Body of pancreas (tissue), 4 donors: ENCODE measurements around the gene SDHAF2. TPM values are rescaled to one million over a fixed set of nuclear protein-coding genes. Genes with fewer than 3 reads are reported as not detected.

Source experiments
- ATAC-seq: fragments of 150-250 bp; one replicate; pipeline ENCODE4 v1.9.1; 2016
- DNase-seq, 4 donors: peaks; one replicate each; pipeline ENCODE4 v3.0.0-alpha.2; 2019
- H3K27ac ChIP-seq, 4 donors: fragments of 200-600 bp; sonication (generic); 1 replicate in 3 of 4; 2 replicates in 1 of 4; pipeline versions ENCODE4 v1.5.1 to v1.6.1; 2016 to 2019; ENCODE audit warnings: mild to moderate bottlenecking in 1 of 4, mixed read lengths in 1 of 4, moderate library complexity in 1 of 4
- H3K27me3 ChIP-seq, 2 donors: fragments of 200-600 bp; sonication (generic); one replicate each; pipeline ENCODE4 v1.6.0; 2016; ENCODE audit warnings: mild to moderate bottlenecking in 1 of 2
- H3K36me3 ChIP-seq, 2 donors: fragments of 200-600 bp; sonication (generic); replicated peaks in 1 of 2; 2 replicates each; pipeline ENCODE4 v1.5.1; 2016; ENCODE audit warnings: low read depth in 2 of 2; ENCODE audit not compliant: insufficient read depth in 1 of 2
- H3K4me1 ChIP-seq: fragments of 200-600 bp; sonication (generic); one replicate; pipeline ENCODE4 v1.6.0; 2016
- H3K4me3 ChIP-seq, 2 donors: fragments of 200-600 bp; sonication (generic); 1 replicate in 1 of 2; 2 replicates in 1 of 2; pipeline ENCODE4 v1.5.1; 2016 to 2019
- H3K9me3 ChIP-seq, 3 donors: fragments of 200-600 bp; sonication (generic); 1 replicate in 2 of 3; 2 replicates in 1 of 3; pipeline ENCODE4 v1.5.1; 2016
- POLR2A ChIP-seq, 3 donors: fragments of 450-650 bp; IDR thresholded peaks; one replicate each; pipeline ENCODE4 v1.6.1; 2016; ENCODE audit warnings: antibody characterized with exemption in 3 of 3, mild to moderate bottlenecking in 2 of 3
- WGBS, 2 donors: methylation state at CpG; one replicate each; pipeline ENCODE4 v1.1.5; 2017; 5-methylcytosine and 5-hydroxymethylcytosine counted together
- intact Hi-C: fragments of 100-400 bp; cut with DNase I; formaldehyde crosslinking; loops from one replicate; pipeline ENCODE4 v1.15.1; 2023
- total RNA-seq, 2 donors: library from RNA; depleted of rRNA; stranded (reverse); fragments of >200 nt; gene quantifications; one replicate each; pipeline ENCODE4 v1.1.0, GENCODE V29; 2016
- TF ChIP-seq, protein P1 (sequence below), 7 experiments: fragments of 450-650 bp in 4 of 7; fragments of 200-600 bp in 3 of 7; sonication (generic) in 3 of 7; IDR thresholded peaks; one replicate each; pipeline ENCODE4 v1.5.1; 2016 to 2019; ENCODE audit warnings: antibody characterized with exemption in 7 of 7

The SDHAF2 gene
- total RNA-seq, 2 donors from 2014 or later: 25.2 to 28.0 TPM

DNA sequence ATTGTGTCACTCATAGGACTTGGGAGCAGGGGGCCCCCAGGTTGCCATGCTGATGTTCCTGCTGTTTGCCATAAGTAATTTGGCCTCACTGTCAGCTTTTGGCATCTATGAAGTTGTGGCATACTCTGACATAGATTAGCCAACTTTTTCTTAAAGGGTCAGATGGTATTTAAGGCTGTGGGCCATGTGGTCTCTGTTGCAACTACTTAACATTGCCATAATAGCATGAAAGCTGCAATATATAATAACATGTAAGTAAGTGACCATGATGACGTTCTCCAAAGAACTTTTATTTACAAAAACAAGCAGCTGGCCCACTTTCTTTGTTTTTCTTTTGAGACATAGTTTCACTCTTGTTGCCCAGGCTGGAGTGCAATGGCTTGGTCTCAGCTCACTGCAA, 39.8 kb upstream of the SDHAF2 start:
- 57 to 63% methylated on average over 1 of the region's 1 CpG for WGBS, 2 donors
- TF ChIP-seq, protein P1, sequence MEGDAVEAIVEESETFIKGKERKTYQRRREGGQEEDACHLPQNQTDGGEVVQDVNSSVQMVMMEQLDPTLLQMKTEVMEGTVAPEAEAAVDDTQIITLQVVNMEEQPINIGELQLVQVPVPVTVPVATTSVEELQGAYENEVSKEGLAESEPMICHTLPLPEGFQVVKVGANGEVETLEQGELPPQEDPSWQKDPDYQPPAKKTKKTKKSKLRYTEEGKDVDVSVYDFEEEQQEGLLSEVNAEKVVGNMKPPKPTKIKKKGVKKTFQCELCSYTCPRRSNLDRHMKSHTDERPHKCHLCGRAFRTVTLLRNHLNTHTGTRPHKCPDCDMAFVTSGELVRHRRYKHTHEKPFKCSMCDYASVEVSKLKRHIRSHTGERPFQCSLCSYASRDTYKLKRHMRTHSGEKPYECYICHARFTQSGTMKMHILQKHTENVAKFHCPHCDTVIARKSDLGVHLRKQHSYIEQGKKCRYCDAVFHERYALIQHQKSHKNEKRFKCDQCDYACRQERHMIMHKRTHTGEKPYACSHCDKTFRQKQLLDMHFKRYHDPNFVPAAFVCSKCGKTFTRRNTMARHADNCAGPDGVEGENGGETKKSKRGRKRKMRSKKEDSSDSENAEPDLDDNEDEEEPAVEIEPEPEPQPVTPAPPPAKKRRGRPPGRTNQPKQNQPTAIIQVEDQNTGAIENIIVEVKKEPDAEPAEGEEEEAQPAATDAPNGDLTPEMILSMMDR (IDR thresholded peaks at IDR 0.05): no peak
- TF ChIP-seq POLR2A (IDR thresholded peaks at IDR 0.05): no peak
- H3K4me1 ChIP-seq: peaks cover 16% of the 10 kb centered on the region
- H3K36me3 ChIP-seq: peaks cover 0 to 4% of the 10 kb centered on the region in 2 donors
- no peaks in the 10 kb centered on the region for H3K27me3 ChIP-seq
- H3K27ac ChIP-seq: no peak overlapping the region
- no peaks in the 10 kb centered on the region for H3K9me3 ChIP-seq
- DNase-seq: no peak
- no peak for ATAC-seq
- no peak overlapping the region for H3K4me3 ChIP-seq
- intact Hi-C loops: no loop called here

GRCh38 chr11:61392981-61393595, 36.8 kb upstream of the SDHAF2 start:
- Histone ChIP-seq H3K36me3 (peaks cover 0 to 8% of the 10 kb centered on the region in 2 donors), H3K4me1 (peaks cover 16% of the 10 kb centered on the region), H3K27ac (peak overlapping the region; percentile 27 to 86 (median 80)), H3K9me3 (no peaks in the 10 kb centered on the region), H3K4me3 (peak overlapping the region; percentile 71 to 73), H3K27me3 (no peaks in the 10 kb centered on the region)
- ATAC-seq: no peak
- no peak for TF ChIP-seq POLR2A (IDR thresholded peaks at IDR 0.05)
- TF ChIP-seq, protein P1 (IDR thresholded peaks at IDR 0.05): no peak
- intact Hi-C loops: no loop called here
- 3 to 5% methylated on average over 15 of the region's 15 CpGs for WGBS, 2 donors
- no peak for DNase-seq

- no peak for ATAC-seq
- 82 to 88% methylated on average over 2 of the region's 2 CpGs for WGBS, 2 donors
- Histone ChIP-seq H3K4me3 (no peak overlapping the region), H3K36me3 (peaks cover 0 to 32% of the 10 kb centered on the region in 2 donors), H3K27me3 (no peaks in the 10 kb centered on the region), H3K4me1 (peaks cover 5% of the 10 kb centered on the region), H3K9me3 (no peaks in the 10 kb centered on the region), H3K27ac (no peak overlapping the region)
- TF ChIP-seq, protein P1 (IDR thresholded peaks at IDR 0.05): no peak
- no peak for TF ChIP-seq POLR2A (IDR thresholded peaks at IDR 0.05)
- intact Hi-C loops: no loop called here
- no peak for DNase-seq
Measured at GRCh38 chr11:61401173-61401572, 28.8 kb upstream of the SDHAF2 start.

DNA sequence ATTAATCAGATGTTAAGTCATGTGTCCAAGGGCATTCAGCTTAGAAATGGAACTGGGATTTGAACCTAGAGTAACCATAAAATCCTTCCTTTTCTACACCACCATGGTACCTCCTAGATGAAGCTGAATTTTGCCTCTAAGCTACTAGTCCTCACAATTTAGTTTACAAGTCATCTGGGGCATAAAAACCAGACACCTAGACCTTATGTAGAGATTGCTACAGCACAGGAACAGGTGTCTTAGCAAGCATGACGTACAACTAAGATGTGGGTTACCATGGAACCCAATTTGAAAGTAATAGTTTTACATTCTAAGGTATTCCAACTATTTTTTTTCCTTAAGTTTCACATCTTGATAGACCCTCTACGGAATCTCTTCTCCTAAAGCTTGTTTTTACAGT, 28.4 kb upstream of the SDHAF2 start:
- Histone ChIP-seq H3K9me3 (no peaks in the 10 kb centered on the region), H3K4me1 (peaks cover 5% of the 10 kb centered on the region), H3K36me3 (peaks cover 0 to 32% of the 10 kb centered on the region in 2 donors), H3K4me3 (no peak overlapping the region), H3K27me3 (no peaks in the 10 kb centered on the region), H3K27ac (peak overlapping the region in 1 of 4 donors; percentile 23)
- no peak for DNase-seq
- intact Hi-C loops: no loop called here
- ATAC-seq: no peak
- TF ChIP-seq, protein P1 (IDR thresholded peaks at IDR 0.05): no peak
- TF ChIP-seq POLR2A (IDR thresholded peaks at IDR 0.05): no peak
- WGBS, 2 donors: 89 to 92% methylated on average over 2 of the region's 2 CpGs

GRCh38 chr11:61403658-61404057, 26.3 kb upstream of the SDHAF2 start:
- peaks cover 2 to 35% of the 10 kb centered on the region in 2 donors for H3K36me3 ChIP-seq
- 100% methylated on average over 1 of the region's 1 CpG for WGBS, 2 donors
- no peak for ATAC-seq

More at GRCh38 chr11:61403658-61404057, 26.3 kb upstream of the SDHAF2 start:
- intact Hi-C loops: no loop called here
- DNase-seq: no peak
- Histone ChIP-seq H3K4me3 (no peak overlapping the region), H3K27ac (no peak overlapping the region), H3K9me3 (no peaks in the 10 kb centered on the region), H3K4me1 (peaks cover 5% of the 10 kb centered on the region), H3K27me3 (no peaks in the 10 kb centered on the region)
- TF ChIP-seq, protein P1 (IDR thresholded peaks at IDR 0.05): no peak
- no peak for TF ChIP-seq POLR2A (IDR thresholded peaks at IDR 0.05)
